HG03159 (cell line): Measurements from ENCODE around the gene COL18A1.
"Not testable (repeated sequence)": the region's sequence is repeated elsewhere in the genome, so short reads cannot be mapped to it uniquely, and the experiment has no call there.

Experiments
- ATAC-seq: cut with Tn5 transposase; IDR thresholded peaks from one replicate; pipeline ENCODE4 v1.9.1; 2021; ENCODE audit warnings: mild to moderate bottlenecking, moderate library complexity; ENCODE audit not compliant: unreplicated experiment

Gene COL18A1

GRCh38 chr21:45551783-45552695 is 147.1 kb downstream of the COL18A1 start:
- no peak for ATAC-seq

GRCh38 chr21:45552696-45553391 is 147.9 kb downstream of the COL18A1 start:
- ATAC-seq, result no peak

- no peak for ATAC-seq
Observed at GRCh38 chr21:45554477-45555175, 149.7 kb downstream of the COL18A1 start.

- no peak for ATAC-seq
Observed at GRCh38 chr21:45555251-45555556, 150.2 kb downstream of the COL18A1 start.

GRCh38 chr21:45555557-45556301 is 150.8 kb downstream of the COL18A1 start:
- no peak for ATAC-seq

GRCh38 chr21:45556302-45556644 is 151.3 kb downstream of the COL18A1 start:
- ATAC-seq, result no peak

GRCh38 chr21:45556645-45557615 is 152.0 kb downstream of the COL18A1 start:
- no peak for ATAC-seq

GRCh38 chr21:45557616-45558043 is 152.7 kb downstream of the COL18A1 start:
- ATAC-seq, result no peak

GRCh38 chr21:45558044-45558721 is 153.2 kb downstream of the COL18A1 start:
- ATAC-seq, result no peak

GRCh38 chr21:45559216-45560105 is 154.5 kb downstream of the COL18A1 start:
- ATAC-seq, result no peak

GRCh38 chr21:45560106-45561021 is 155.4 kb downstream of the COL18A1 start:
- no peak for ATAC-seq

GRCh38 chr21:45561241-45561640 is 156.3 kb downstream of the COL18A1 start:
- ATAC-seq, result not testable (repeated sequence)

GRCh38 chr21:45562402-45562801 is 157.4 kb downstream of the COL18A1 start:
- ATAC-seq, result no peak

GRCh38 chr21:45562965-45563364 is 158.0 kb downstream of the COL18A1 start:
- no peak for ATAC-seq
